ENCODE measurements around the gene SLC7A6.
A peak's percentile ranks its signal among the peaks of the same experiment; 100 is the strongest.

The SLC7A6 gene

DNA sequence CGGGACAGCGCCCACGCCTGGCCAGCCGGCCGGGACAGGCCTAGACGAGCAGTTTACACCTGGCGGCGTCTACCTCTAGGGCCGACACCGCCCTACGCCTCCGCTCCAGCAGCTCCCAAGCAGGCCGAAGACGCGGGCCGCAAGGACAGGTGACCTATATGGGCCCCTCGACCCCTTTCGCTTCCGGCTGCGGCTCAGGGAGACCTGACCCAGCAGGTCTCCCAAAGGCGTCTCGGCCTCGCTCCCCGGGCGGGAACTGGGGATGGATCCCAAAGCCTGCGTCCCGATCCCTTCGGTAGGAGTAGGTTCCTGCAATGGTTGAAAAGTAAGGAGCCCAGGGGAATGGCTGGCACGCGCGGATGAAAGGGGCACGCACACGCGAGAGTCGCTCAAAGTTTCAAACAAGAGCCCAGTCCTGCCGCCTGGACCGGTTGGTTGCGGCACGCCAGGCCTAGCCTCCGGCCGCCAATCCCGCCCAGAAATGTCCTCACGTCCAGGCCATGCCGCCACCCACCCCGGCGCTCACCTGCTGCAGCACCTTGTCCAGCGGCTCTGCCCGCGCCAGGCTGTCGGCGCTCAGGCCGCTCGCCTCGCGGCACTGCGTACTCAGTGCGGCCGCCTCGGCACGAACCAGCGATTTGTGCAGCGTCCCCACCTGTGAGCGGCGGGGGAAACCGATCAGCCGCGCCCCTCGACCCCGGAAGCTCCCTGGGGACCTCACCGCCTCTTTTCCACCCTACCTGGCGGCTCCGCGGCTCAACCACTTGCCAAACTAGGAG is 29.0 kb upstream of the SLC7A6 start:
- no peak for DNase-seq

DNA sequence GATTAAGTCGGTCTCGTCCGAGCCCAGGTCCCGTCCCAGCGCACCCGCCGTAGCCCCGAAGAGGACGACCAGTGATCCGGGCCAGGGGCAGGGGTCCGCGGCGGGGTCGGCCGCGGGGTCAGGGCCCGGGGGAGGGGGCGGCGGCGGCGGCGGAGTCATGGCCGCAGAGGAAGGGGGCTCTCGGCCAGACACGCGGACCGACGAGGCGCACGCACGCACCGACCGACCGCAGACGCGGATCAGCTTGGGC is 28.5 kb upstream of the SLC7A6 start, which contains the start of gene ESRP2:
ESRP2 (minus strand) TSS at position 241 of the 250 bp plus-strand sequence; CDS start at position 159, 82 bp downstream.
- no peak for DNase-seq

DNA sequence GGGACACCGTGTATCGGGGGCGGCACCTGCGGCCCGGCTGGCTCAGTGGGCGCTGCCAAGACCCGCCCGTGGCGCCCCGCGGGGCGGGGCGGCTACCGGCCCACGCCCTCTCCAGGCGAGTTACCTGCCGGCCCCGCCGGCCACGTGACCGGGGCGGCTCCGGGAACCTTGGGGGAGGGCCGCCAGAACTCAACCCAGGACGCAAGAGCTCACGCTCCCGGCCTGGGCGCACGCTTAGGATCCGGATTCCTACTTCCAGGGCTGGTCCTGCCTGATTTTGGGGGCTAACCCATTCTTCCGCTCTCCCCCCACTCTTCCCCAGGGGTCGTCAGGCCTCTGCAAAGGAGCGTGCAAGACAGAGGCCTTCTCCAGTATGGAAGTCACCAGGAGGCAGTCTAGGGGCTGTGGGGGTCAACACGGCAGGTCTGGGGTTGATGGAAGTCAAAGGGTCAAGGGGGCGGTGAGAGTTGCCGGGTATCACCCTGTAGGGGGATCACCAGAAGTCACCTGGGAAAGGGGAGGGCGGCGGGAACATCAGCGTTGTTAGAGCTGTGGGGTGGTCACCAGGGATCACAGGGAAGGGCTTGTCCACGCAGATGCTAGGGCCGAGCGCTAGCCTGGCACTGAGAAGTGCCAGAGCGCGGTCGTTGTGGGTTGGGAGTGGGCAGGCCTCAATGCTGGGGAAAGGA is 28.0 kb upstream of the SLC7A6 start:
- peak; percentile 37 for DNase-seq

DNA sequence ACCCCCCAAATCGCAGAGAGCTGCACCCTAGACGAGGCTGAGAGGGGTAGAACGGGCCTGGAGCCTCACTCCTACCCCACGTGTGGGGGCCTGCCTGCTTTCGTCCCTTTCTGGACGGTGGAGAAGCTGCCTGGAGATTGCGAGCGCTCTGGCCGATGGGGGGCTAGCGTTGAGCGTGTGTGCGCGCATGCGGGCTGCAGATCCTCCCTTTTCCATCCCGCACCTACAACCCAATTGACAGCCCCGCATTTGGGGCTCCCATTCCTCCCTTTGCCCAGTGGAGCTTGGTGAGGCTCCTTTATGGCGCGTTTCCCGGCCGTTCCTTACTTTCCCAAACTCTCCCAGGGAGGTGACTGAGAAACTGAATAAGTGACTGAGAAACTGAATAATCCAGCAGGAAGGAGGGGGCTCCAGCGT is 27.5 kb upstream of the SLC7A6 start:
- no peak for DNase-seq

DNA sequence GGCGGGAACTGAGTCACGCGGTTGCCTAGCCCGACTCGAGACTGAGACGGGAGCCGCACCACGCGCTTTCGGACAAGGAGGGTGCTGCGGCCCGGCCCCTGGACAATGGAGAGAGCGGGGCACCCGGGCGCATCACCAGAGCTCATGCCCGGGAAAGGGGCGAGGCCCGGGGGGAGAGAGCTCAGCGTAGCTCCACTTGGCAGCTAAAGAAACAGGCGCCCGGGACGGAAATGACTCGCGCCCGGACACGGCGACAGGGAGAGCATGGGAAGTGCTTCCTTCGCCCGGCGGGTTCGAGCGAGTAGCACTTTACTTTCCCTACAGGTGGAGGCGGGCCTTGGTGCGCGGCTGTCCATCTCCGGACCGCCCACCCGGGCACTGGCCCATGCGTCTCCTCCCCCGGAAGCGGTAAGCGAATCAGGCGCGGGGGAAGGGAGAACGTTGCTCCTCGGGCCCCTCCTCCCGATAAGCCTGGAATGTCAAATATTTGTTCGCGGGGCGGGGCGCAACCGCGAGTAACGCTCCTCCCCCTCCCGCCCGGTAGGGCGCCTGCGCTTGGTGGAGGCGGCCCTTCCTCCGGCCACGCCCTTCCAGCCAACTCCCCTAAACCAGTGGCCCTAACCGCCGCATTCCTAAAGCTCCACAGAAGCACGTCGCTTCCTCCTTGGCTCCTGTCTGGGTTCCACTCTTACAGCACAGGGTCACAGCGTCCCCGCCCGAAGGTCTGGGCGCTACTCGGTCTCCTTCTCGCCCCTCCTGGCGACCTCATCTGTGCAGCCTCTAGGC is 26.9 kb upstream of the SLC7A6 start:
- DNase-seq: peak; percentile 90

DNA sequence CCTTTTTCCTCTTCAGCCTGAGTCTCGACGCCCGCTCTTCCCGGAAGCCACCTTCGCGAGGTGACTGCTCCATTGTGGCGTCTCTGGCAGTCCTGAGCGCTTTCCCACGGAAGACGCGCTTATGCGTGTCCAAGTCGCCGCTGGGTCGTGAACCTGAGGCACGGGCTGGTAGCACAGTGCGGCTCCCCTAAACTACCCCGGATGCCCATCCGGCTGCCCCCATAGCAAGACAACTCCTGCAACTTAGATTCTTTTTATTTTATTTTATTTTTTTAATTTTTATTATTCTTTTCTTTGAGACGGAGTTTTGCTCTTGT is 26.3 kb upstream of the SLC7A6 start:
- no peak for DNase-seq

DNA sequence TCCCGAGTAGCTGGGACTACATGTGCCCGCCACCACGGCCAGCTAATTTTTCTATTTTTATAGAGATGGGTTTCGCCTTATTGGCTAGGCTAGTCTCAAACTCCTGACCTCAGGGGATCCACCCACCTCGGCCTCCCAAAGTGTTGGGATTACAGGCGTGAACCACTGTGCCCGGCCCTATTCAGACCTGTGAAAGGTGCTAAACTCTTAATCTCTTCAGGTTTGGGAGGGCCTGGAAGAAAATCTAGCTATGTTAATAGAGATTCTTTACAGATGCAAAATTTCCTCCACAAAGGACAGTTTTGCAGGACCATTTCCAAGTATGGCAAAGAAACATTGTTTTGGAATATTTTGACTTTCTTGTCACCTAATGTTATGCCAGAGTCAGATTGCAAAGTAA is 22.2 kb upstream of the SLC7A6 start:
- no peak for DNase-seq

DNA sequence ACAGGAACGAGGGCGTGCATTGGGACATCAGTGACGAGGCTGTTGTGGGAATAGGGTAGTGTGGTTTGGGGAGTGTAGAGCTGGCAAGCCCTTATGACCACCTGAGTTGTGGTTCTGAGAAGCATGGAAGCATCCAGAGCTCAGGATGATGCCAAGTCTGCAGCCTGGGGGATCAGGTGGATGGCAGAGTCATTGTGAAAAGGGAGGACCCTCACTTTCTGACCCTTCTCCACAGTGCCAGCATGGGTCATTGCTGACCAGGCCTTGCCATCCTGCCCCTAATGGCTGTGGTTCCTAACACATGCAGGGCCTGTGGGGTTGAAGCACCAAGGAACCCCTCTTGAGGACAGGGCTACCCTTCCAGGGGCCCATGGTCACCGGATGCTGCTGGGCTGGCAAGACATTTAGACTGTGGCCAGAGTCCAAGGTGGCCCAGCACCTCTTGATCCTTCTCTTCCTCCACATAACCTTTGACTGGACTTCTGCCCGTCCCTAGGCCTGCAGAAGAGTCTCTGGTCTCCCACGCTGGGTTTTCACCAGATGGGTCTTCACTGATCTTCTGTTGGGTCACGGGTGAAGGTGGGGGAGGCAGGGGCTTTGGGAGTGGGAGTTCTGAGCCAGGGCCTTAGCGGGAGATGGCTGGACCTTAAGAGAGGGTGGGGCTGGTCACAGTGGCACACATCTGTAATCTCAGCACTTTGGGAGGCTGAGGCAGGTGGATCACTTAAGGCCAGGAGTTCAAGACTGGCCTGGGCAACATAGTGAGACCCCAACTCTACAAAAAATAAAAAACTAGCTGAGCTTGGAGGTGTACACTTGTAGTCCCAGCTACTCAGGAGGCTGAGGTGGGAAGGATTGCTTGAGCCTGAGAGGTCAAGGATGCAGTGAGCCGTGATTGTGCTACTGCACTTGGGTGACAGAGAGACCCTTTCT is 21.1 kb upstream of the SLC7A6 start:
- DNase-seq: no peak

DNA sequence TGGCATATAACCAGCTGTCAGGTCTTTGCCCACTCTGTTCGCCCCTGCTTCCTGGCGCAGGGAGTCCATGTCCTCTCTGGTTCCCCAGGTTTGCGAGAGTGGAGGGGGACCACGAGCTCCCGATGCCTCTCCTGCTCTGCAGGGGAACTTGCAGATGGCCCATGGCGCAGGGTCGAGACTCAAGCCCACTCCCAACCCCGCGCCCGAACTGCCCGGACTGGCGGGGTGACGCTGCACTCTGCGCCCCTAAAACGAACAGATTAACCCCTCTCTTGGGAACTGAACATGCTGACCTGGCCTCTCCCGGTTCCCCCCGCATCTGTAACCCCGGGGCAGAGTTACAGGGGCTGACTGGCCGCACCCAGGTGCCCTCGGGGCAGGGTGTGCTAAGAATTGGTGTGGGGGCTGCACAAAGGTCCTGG is 19.8 kb upstream of the SLC7A6 start:
- no peak for DNase-seq

DNA sequence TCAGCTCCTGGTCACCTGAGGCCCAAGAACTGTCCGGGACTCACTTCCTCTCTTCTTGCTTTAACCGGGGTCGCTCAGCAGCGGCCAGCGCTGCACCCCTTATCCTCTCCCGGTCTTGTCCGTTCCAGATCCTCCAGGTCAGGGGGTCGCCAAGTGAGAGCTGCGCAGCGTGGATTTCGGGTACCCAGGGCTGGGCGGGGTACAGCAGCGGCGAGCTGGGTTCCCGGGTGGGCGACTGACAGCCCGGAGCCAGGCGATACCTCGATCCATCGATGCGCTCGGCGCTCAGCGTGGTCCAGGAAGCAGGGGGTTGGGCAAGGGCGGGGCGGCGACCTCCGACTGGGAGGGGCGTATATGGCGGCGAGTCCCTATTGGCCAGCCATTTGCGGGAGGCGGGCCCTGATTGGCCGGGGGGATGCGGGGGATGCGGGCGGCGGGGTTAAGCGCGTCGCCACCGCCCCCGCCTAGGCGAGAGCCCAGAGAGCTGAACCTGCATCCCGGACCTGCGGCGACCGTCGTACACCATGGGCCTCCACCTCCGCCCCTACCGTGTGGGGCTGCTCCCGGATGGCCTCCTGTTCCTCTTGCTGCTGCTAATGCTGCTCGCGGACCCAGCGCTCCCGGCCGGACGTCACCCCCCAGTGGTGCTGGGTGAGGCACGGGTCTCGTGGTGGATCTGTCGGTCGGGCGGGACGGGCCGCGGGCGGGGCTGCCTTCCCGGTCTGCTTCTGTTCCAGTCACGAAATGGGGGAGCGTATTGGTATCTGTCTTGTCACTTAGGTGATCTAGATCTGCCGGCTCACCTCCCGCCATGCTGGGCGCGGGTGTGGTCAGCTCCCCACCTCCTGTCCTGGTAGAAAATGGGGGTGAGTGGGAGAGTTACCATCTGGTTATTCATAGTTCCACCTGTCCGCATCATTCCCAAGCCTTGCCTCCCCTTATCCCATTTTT is 19.1 kb upstream of the SLC7A6 start, which contains the start of gene PLA2G15:
PLA2G15 (plus strand) TSS at position 471 of the 951 bp plus-strand sequence; CDS start at position 525, 54 bp downstream.
- peak; percentile 60 for DNase-seq

DNA sequence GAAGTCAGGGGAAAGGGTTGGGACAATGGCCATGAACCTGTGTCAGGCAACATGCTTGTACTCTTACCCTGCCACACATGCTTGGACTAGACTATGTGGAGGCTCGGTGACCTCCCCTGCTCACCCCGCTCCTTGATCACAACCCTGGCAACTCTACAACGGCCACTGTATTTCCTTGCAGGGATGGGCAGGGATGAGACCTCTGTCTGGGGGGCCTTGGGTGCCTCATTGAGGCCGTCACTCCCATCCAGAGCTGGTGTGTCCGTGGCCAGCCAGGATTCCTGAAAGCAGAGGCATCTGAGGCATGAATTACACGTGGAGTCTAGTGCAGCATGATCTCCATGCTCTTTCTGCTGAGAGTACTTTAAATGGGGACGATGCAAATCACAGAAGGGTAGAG is 18.2 kb upstream of the SLC7A6 start:
- no peak for DNase-seq

DNA sequence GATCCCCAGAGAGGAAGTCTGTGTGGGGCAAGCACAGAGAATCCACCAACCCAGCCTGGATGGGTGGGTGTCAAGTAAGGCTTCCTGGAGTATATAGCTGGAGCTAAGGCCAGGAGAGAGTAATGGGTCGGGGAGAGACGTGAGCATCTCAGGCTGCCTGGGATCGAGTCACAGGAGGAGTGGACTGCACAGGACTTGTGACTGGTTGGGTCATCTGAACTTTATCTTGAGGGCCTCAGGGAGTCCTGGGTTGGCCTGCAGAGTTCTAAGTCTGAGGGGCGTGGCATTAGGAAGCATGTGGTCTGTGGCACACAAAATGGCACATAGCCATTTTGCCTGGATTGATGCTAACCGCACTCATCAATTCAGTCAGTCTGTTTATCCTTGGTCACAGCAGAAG is 17.7 kb upstream of the SLC7A6 start:
- DNase-seq: no peak

DNA sequence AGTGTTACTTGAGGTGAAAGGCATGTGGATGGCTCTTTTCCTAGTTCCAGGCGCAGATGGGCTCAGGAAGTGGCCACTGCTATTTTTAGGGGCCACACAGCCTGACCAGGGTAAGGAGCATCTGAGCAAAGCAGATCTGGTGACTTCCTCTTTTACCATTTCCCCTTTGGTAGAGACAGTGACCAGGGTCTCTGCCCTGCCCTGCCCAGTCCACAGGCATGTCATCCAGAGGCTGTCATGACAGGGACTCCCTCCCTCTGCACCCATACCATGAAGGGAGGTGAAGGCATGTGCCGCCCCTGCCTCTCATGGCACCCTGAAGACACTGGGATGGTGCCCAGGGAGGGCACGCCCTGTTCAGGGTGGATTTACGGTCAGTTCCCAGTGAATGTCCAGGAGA is 16.9 kb upstream of the SLC7A6 start:
- DNase-seq: no peak

DNA sequence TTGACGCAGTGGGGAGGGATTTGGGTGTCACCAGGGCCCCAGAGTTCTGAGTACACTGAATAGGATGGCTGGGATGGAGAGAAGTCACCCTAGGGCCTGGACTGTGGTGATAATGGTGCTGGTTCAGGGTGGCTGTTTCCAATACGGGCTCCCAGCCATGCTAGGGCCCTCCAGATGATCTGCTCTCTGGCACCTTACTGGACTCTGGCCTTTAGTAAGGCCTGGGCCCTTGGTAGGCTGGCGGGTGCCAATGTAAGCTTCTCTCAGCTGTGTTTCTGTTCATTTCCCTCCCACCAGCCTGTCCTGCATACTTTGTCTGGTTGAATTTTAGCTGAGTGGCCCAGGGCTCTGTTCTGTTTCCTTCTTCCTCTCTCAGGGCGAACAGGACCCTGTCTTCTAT is 16.4 kb upstream of the SLC7A6 start:
- no peak for DNase-seq

DNA sequence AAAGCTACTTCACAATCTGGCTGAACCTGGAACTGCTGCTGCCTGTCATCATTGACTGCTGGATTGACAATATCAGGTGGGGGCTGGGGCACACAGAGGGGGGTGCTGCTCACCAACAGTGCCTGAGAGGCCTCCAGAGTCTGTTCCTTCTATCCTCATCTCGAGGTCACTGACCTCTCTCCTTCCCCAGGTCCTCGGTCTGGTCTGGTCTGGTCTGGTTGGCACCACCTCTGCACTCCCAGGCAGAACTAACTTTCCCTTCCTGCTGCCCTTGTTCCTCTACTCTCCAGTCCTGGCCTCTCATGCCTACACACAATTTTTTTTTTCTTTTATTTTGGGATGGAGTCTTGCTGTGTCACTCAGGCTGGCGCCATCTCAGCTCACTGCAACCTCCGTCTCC is 15.0 kb upstream of the SLC7A6 start:
- DNase-seq: no peak

DNA sequence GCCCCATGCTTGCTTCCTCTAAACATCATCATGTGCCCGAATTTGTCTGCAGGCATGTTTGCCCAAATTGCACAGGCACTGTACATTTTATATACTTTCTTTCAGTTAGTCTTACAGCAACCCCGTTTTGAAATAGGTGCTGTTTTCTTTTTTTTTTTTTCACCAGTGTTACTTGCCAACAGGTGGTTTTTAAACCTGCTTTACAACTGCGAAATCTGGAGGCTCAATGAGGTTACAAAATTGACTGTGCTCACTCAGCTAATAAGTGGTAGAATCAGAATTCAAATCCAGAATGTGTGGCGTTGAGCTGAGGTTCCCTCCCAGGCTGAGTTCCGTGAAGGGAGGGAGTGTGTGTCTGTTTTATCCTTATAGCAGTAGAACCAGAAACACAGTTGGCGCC is 13.4 kb upstream of the SLC7A6 start:
- no peak for DNase-seq

DNA sequence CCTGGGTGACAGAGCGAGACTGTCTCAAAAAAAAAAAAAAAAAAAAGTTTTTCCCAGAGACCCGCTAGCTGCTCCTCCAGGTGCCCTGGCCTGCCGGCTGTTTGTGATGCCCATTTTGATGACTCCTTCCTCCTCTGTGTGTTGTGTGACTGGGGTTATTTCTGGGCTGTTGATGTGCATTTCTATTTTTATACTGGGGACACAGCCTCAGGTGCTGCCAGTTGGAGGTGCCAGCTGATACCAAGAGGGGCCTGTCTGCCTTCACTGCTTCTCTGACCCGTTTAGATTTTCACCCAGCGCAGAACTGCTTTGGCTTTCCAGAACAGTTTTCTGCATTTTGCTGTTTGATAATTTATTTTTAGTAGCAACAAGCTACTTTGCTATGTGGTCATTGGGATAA is 12.5 kb upstream of the SLC7A6 start:
- DNase-seq: no peak

DNA sequence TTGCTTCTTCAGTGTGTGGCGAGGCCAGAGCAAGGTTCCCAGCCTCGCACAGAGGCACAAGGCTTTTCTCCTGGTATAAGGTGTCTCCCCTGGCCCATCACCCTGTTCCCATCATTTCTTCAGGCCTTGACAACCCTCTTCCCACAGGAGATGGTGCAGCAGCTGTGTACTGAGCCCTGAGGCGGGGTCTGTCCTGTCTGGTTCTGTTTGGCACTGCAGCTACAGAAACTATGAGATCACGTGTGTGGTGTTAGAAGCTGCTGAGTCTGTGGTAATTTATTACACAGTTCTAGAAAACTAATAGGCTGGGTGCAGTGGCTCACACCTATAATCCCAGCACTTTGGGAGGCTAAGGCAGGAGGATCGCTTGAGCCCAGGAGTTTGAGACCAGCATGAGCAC is 11.9 kb upstream of the SLC7A6 start:
- DNase-seq: no peak

DNA sequence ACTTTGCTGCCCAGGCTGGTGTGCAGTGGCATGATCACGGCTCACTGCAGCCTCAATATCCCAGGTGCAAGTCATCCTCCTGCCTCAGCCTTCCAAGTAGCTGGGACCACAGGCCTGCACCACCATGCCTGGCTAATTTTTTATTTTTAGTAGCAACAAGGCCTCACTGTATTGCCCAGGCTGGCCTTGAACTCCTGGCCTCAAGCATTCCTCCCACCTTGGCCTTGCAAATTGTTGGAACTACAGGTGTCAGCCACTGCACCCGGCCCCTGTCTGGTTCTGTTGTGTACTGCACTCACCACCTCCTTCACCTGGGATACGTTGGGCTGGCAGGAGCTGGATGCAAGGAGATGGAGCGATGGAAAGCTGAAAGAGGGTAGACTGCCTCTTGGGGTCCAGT is 10.6 kb upstream of the SLC7A6 start:
- DNase-seq: no peak

DNA sequence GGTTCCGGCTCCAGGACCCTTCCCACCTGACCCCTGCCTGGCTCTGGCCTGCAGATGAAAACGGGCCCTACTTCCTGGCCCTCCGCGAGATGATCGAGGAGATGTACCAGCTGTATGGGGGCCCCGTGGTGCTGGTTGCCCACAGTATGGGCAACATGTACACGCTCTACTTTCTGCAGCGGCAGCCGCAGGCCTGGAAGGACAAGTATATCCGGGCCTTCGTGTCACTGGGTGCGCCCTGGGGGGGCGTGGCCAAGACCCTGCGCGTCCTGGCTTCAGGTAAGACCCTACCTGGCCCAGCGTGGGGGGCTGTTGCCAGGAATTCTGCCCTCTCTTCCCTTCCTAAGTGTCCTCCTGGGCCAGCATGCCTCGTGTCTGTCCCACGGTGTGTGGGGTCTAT is 8.6 kb upstream of the SLC7A6 start:
- DNase-seq: no peak

DNA sequence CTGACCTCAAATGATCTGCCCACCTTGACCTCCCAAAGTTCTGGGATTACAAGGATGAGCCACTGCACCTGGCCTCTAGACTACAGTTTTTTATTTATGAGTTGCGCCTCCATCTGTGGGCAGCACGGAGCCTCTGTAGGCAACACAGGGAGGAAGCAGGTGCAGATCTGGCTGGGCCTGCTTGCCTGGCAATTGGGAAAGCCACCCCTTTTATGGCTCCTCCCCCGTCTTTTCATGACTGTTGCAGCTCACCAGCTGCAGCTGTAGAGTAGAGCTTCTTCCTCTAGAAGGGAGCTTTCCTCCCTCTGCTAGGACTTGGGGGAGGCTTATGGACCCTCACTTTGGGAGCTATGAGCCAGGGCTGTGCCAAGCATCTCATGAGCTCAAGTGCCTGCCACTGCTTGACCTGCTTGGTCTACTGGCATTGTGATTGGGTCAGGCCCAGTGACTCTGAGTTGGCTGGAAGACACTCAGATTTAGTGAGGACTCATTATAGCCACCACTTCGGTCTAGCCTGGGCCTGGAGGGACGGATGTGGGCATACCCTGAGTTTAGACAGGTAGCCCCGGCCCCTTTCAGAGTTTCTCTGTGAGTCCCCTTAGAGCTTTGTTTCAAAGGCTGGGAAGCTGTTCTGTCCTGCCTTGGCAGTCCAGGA is 6.9 kb upstream of the SLC7A6 start:
- no peak for DNase-seq
